Body of pancreas (tissue), 4 donors: ENCODE data around the gene STX19. TPM values are rescaled to one million over a fixed set of nuclear protein-coding genes. Genes with fewer than 3 reads are reported as not detected.

Experiments used
- ATAC-seq: fragments of 150-250 bp; one replicate; pipeline ENCODE4 v1.9.1; 2016
- DNase-seq, 4 donors: peaks; one replicate each; pipeline ENCODE4 v3.0.0-alpha.2; 2019
- H3K27ac ChIP-seq, 4 donors: fragments of 200-600 bp; sonication (generic); 1 replicate in 3 of 4; 2 replicates in 1 of 4; pipeline versions ENCODE4 v1.5.1 to v1.6.1; 2016 to 2019; ENCODE audit warnings: mild to moderate bottlenecking in 1 of 4, mixed read lengths in 1 of 4, moderate library complexity in 1 of 4
- H3K27me3 ChIP-seq, 2 donors: fragments of 200-600 bp; sonication (generic); one replicate each; pipeline ENCODE4 v1.6.0; 2016; ENCODE audit warnings: mild to moderate bottlenecking in 1 of 2
- H3K36me3 ChIP-seq, 2 donors: fragments of 200-600 bp; sonication (generic); replicated peaks in 1 of 2; 2 replicates each; pipeline ENCODE4 v1.5.1; 2016; ENCODE audit warnings: low read depth in 2 of 2; ENCODE audit not compliant: insufficient read depth in 1 of 2
- H3K4me1 ChIP-seq: fragments of 200-600 bp; sonication (generic); one replicate; pipeline ENCODE4 v1.6.0; 2016
- H3K4me3 ChIP-seq, 2 donors: fragments of 200-600 bp; sonication (generic); 1 replicate in 1 of 2; 2 replicates in 1 of 2; pipeline ENCODE4 v1.5.1; 2016 to 2019
- H3K9me3 ChIP-seq, 3 donors: fragments of 200-600 bp; sonication (generic); 1 replicate in 2 of 3; 2 replicates in 1 of 3; pipeline ENCODE4 v1.5.1; 2016
- CTCF ChIP-seq, 7 experiments: fragments of 450-650 bp in 4 of 7; fragments of 200-600 bp in 3 of 7; sonication (generic) in 3 of 7; IDR thresholded peaks; one replicate each; pipeline ENCODE4 v1.5.1; 2016 to 2019; ENCODE audit warnings: antibody characterized with exemption in 7 of 7
- POLR2A ChIP-seq, 3 donors: fragments of 450-650 bp; IDR thresholded peaks; one replicate each; pipeline ENCODE4 v1.6.1; 2016; ENCODE audit warnings: antibody characterized with exemption in 3 of 3, mild to moderate bottlenecking in 2 of 3
- WGBS, 2 donors: methylation state at CpG; one replicate each; pipeline ENCODE4 v1.1.5; 2017; 5-methylcytosine and 5-hydroxymethylcytosine counted together
- intact Hi-C: fragments of 100-400 bp; cut with DNase I; formaldehyde crosslinking; loops from one replicate; pipeline ENCODE4 v1.15.1; 2023
- total RNA-seq, 2 donors: library from RNA; depleted of rRNA; stranded (reverse); fragments of >200 nt; gene quantifications; one replicate each; pipeline ENCODE4 v1.1.0, GENCODE V29; 2016

The STX19 gene
- total RNA-seq, 2 donors from 2014 or later, result 0.66 to 2.1 TPM

- 23 to 33% methylated on average over 4 of the region's 4 CpGs for WGBS, 2 donors
- no peak overlapping the region for H3K27ac ChIP-seq
- no peak overlapping the region for H3K4me3 ChIP-seq
- peaks cover 26% of the 10 kb centered on the region for H3K4me1 ChIP-seq
- intact Hi-C loops, result loop anchor here (10.0 kb wide), 1 partner anchor 95 kb away; the partner anchor contains the start of gene PROS1
- no peaks in the 10 kb centered on the region for H3K9me3 ChIP-seq
- no peak for DNase-seq
- TF ChIP-seq CTCF (IDR thresholded peaks at IDR 0.05) (peak in 6 of 7 experiments; percentile 55 to 88 (median 64)), POLR2A (IDR thresholded peaks at IDR 0.05) (no peak)
- peak; percentile 15 for ATAC-seq
- H3K27me3 ChIP-seq, result no peaks in the 10 kb centered on the region
- H3K36me3 ChIP-seq, result no peaks in the 10 kb centered on the region
These were observed 40.9 kb upstream of the STX19 start for GRCh38 chr3:94069194-94069813.

- ATAC-seq (no peak), DNase-seq (no peak)
- Histone ChIP-seq H3K36me3 (no peaks in the 10 kb centered on the region), H3K4me3 (no peak overlapping the region), H3K27me3 (no peaks in the 10 kb centered on the region), H3K27ac (peak overlapping the region in 1 of 4 donors; percentile 5), H3K4me1 (peaks cover 38% of the 10 kb centered on the region), H3K9me3 (no peaks in the 10 kb centered on the region)
- TF ChIP-seq CTCF (IDR thresholded peaks at IDR 0.05) (no peak), POLR2A (IDR thresholded peaks at IDR 0.05) (no peak)
- WGBS, 2 donors, result 58 to 66% methylated on average over 6 of the region's 6 CpGs
- intact Hi-C loops, result loop anchor here (10.0 kb wide), 1 partner anchor 92 kb away; the partner anchor contains the start of gene PROS1
These were observed 38.4 kb upstream of the STX19 start for GRCh38 chr3:94066506-94067500.

- ATAC-seq (no peak), DNase-seq (no peak)
- TF ChIP-seq CTCF (IDR thresholded peaks at IDR 0.05) (no peak), POLR2A (IDR thresholded peaks at IDR 0.05) (no peak)
- intact Hi-C loops, result loop anchor here (10.0 kb wide), 1 partner anchor 91 kb away; the partner anchor contains the start of gene PROS1
- Histone ChIP-seq H3K4me3 (no peak overlapping the region), H3K4me1 (peaks cover 39% of the 10 kb centered on the region), H3K27ac (no peak overlapping the region), H3K36me3 (no peaks in the 10 kb centered on the region), H3K27me3 (no peaks in the 10 kb centered on the region), H3K9me3 (no peaks in the 10 kb centered on the region)
- 88% methylated on average over 1 of the region's 1 CpG for WGBS, 2 donors
These were observed 37.6 kb upstream of the STX19 start for GRCh38 chr3:94065819-94066480.

- Histone ChIP-seq H3K27ac (no peak overlapping the region), H3K9me3 (no peaks in the 10 kb centered on the region), H3K36me3 (peaks cover 0 to 2% of the 10 kb centered on the region in 2 donors), H3K4me3 (no peak overlapping the region), H3K27me3 (no peaks in the 10 kb centered on the region), H3K4me1 (peaks cover 39% of the 10 kb centered on the region)
- no peak for DNase-seq
- WGBS, 2 donors, result 48 to 57% methylated on average over 1 of the region's 1 CpG
- intact Hi-C loops, result loop anchor here (10.0 kb wide), 1 partner anchor 90 kb away; the partner anchor contains the start of gene PROS1
- no peak for ATAC-seq
- TF ChIP-seq POLR2A (IDR thresholded peaks at IDR 0.05), result no peak
- no peak for TF ChIP-seq CTCF (IDR thresholded peaks at IDR 0.05)
These were observed 36.7 kb upstream of the STX19 start for GRCh38 chr3:94065122-94065521.
